Lung microvascular endothelial cell (primary cell): ENCODE measurements around the gene TCL1A. TPM values are rescaled to one million over a fixed set of nuclear protein-coding genes. Genes with fewer than 3 reads are reported as not detected.
"Not testable (repeated sequence)": the region's sequence is repeated elsewhere in the genome, so short reads cannot be mapped to it uniquely, and the experiment has no call there.

Experiments used
- DNase-seq, 2 donors: peaks; one replicate each; pipeline versions ENCODE4 v3.0.0 to v3.0.0-alpha.2; 2010; ENCODE audit warnings: low read depth in 2 of 2
- total RNA-seq: library from RNA; depleted of rRNA; stranded (reverse); fragments of >200 nt; gene quantifications from 2 replicates; pipeline ENCODE4 v1.2.1, GENCODE V29; 2014

The TCL1A gene
- total RNA-seq, 1 donor from 2014 or later, result not detected

GRCh38 chr14:95677179-95677835 is 36.6 kb downstream of the TCL1A start:
- DNase-seq, result peak in 1 of 2 donors; percentile 36

GRCh38 chr14:95675486-95675885 is 38.4 kb downstream of the TCL1A start:
- no peak for DNase-seq

GRCh38 chr14:95674613-95675012 is 39.3 kb downstream of the TCL1A start:
- DNase-seq, result no peak

- no peak for DNase-seq
Measured at GRCh38 chr14:95668235-95668772, 45.6 kb downstream of the TCL1A start.

GRCh38 chr14:95667249-95667693 is 46.7 kb downstream of the TCL1A start:
- no peak for DNase-seq

GRCh38 chr14:95666450-95666849 is 47.5 kb downstream of the TCL1A start:
- DNase-seq, result no peak

- not testable (repeated sequence) for DNase-seq
Measured at GRCh38 chr14:95665530-95665929, 48.4 kb downstream of the TCL1A start.

GRCh38 chr14:95664546-95664945 is 49.4 kb downstream of the TCL1A start:
- no peak for DNase-seq

- no peak for DNase-seq
Measured at GRCh38 chr14:95664066-95664465, 49.9 kb downstream of the TCL1A start.

- DNase-seq, result no peak
Measured at GRCh38 chr14:95663226-95663797, 50.6 kb downstream of the TCL1A start.

- no peak for DNase-seq
Measured at GRCh38 chr14:95662376-95663186, 51.3 kb downstream of the TCL1A start.

GRCh38 chr14:95660651-95661515 is 53.0 kb downstream of the TCL1A start:
- DNase-seq, result no peak

- no peak for DNase-seq
Measured at GRCh38 chr14:95659990-95660385, 53.9 kb downstream of the TCL1A start.

Other genes with a start within 250 kb of the TCL1A start
- 12.0 and 12.5 TPM in 2 replicates for gene SYNE3, start 197.5 kb downstream of the TCL1A start, total RNA-seq
- 31.8 and 32.9 TPM in 2 replicates for gene GLRX5, start 179.1 kb downstream of the TCL1A start, total RNA-seq
- gene TCL1B, start 27.7 kb downstream of the TCL1A start, total RNA-seq, result not detected in 2 replicates
- gene TUNAR, start 162.7 kb upstream of the TCL1A start, total RNA-seq, result not detected in 2 replicates